Transverse colon (tissue), 4 donors: Measurements from ENCODE around the gene CHID1. TPM values are rescaled to one million over a fixed set of nuclear protein-coding genes. Genes with fewer than 3 reads are reported as not detected.

ENCODE experiments used
- DNase-seq: peaks from one replicate; pipeline ENCODE4 v3.0.0-alpha.2; 2019
- H3K27ac ChIP-seq, 4 donors: fragments of 200-600 bp; sonication (generic); 2 replicates each; pipeline ENCODE4 v1.5.1; 2016 to 2018; ENCODE audit warnings: inconsistent platforms in 4 of 4
- H3K27me3 ChIP-seq: fragments of 200-600 bp; sonication (generic); 2 replicates; pipeline ENCODE4 v1.5.1; 2017; ENCODE audit warnings: inconsistent platforms
- H3K36me3 ChIP-seq, 4 donors: fragments of 200-600 bp; sonication (generic); 2 replicates each; pipeline ENCODE4 v1.5.1; 2017 to 2019; ENCODE audit warnings: inconsistent platforms in 4 of 4
- H3K4me1 ChIP-seq, 4 donors: fragments of 200-600 bp; sonication (generic); 2 replicates each; pipeline ENCODE4 v1.5.1; 2017 to 2020; ENCODE audit warnings: inconsistent platforms in 4 of 4
- H3K4me3 ChIP-seq, 4 donors: fragments of 200-600 bp; sonication (generic); 1 replicate in 1 of 4; 2 replicates in 3 of 4; pipeline versions ENCODE4 v1.5.1 to v1.6.1; 2017 to 2019; ENCODE audit warnings: inconsistent platforms in 4 of 4
- H3K9me3 ChIP-seq, 2 donors: fragments of 200-600 bp; sonication (generic); 2 replicates each; pipeline ENCODE4 v1.5.1; 2017 to 2019; ENCODE audit warnings: inconsistent platforms in 2 of 2
- CTCF ChIP-seq, 5 experiments: fragments of 200-600 bp in 3 of 5; fragments of 450-650 bp in 2 of 5; sonication (generic) in 3 of 5; IDR thresholded peaks; 1 replicate in 2 of 5; 2 replicates in 3 of 5; pipeline ENCODE4 v1.5.1; 2016 to 2017; ENCODE audit warnings: antibody characterized with exemption in 5 of 5, inconsistent platforms in 3 of 5, mild to moderate bottlenecking in 2 of 5, moderate library complexity in 1 of 5
- EP300 ChIP-seq: sonication (generic); formaldehyde crosslinking; IDR thresholded peaks from one replicate; pipeline ENCODE4 v1.6.1; 2017; ENCODE audit warnings: antibody characterized with exemption, low read depth
- POLR2A ChIP-seq: fragments of 450-650 bp; IDR thresholded peaks from one replicate; pipeline ENCODE4 v1.6.1; 2016; ENCODE audit warnings: antibody characterized with exemption, mild to moderate bottlenecking, moderate library complexity
- POLR2AphosphoS5 ChIP-seq, 3 donors: sonication (generic); formaldehyde crosslinking; IDR thresholded peaks; one replicate each; pipeline ENCODE4 v1.6.1; 2016; ENCODE audit warnings: antibody characterized with exemption in 3 of 3
- WGBS, 2 donors: methylation state at CpG; one replicate each; pipeline ENCODE4 v1.1.5; 2018; ENCODE audit warnings: low coverage in 1 of 2; 5-methylcytosine and 5-hydroxymethylcytosine counted together
- in situ Hi-C, 4 donors: fragments of 200-750 bp; cut with MboI; loops; one replicate each; pipeline versions ENCODE4 v1.15.0 to v1.15.1; 2017; ENCODE audit warnings: low sequenced_read_pairs in 3 of 4, low pct_ligation_motif_present in 1 of 4, low pct_unique_long_range_greater_than_20kb in 1 of 4
- intact Hi-C: fragments of 100-400 bp; cut with DNase I; formaldehyde crosslinking; loops from one replicate; pipeline ENCODE4 v1.15.1; 2023; ENCODE audit warnings: low total_unique reads
- total RNA-seq, 4 donors: library from RNA; depleted of rRNA; stranded (reverse); fragments of >200 nt; gene quantifications; one replicate each; pipeline ENCODE4 v1.1.0, GENCODE V29; 2016

Gene CHID1
- total RNA-seq, 4 donors from 2014 or later: 15.3 to 58.2 (median 41.4) TPM

GRCh38 chr11:860234-861104, 50.1 kb downstream of the CHID1 start:
- no peaks in the 10 kb centered on the region for H3K36me3 ChIP-seq
- DNase-seq: no peak
- H3K27ac ChIP-seq: peak overlapping the region in 3 of 4 donors; percentile 15 to 46 (median 42)
- H3K27me3 ChIP-seq: peaks cover 37% of the 10 kb centered on the region
- no peaks in the 10 kb centered on the region for H3K9me3 ChIP-seq
- TF ChIP-seq POLR2AphosphoS5 (IDR thresholded peaks at IDR 0.05) (no peak), EP300 (no peak), POLR2A (no peak), CTCF (IDR thresholded peaks at IDR 0.05) (no peak)
- no peak overlapping the region for H3K4me3 ChIP-seq
- intact Hi-C loops (no loop called here), in situ Hi-C loops (loop anchor here in 2 of 4 donors (25.0 kb wide), 1 partner anchor 177 kb away; the partner anchor contains the start of gene MUC6 (in 2 of the 2))
- WGBS, 2 donors: 66% methylated on average over 19 of the region's 21 CpGs; no CpG with 5 or more reads in 1 of the 2 donors
- H3K4me1 ChIP-seq: peaks cover 13 to 22% (median 15%) of the 10 kb centered on the region in 4 donors

DNA sequence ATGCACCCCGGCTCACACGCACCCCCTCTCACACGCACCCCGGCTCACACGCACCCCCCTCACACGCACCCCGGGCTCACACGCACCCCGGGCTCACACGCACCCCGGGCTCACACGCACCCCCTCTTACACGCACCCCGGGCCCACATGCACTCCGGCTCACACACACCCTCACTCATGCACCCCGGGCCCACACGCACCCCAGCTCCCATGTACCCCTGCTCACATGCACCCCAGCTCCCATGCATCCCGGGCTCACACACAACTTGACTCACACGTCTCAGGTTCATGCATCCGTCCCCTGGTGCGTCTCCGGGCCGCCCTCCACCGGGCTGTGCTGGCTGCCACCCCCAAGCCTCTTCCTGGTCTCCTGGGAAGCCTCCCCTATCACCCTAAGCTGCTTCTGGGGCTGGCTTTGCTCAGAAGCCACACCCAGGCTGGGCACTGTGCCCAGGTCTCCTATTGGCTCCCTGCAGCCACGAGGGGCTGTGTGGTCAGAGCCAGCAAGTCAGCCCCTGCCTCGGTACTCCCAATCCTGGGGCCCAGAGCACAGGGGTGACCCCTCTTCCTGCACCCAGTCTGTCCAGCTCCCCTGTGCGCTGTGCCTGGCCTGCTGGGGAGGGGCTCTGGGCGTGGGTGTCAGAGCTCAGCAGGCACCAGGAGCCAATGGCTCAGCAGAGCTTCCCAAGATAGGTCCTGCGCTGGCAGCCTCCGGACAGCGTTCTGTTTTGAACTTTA, 51.0 kb downstream of the CHID1 start:
- no peak overlapping the region for H3K4me3 ChIP-seq
- intact Hi-C loops (loop anchor here (10.0 kb wide), 1 partner anchor 195 kb away; no protein-coding TSS in a partner anchor), in situ Hi-C loops (loop anchor here in 2 of 4 donors (25.0 kb wide), 1 partner anchor 178 kb away; the partner anchor contains the start of gene MUC6 (in 2 of the 2))
- H3K36me3 ChIP-seq: no peaks in the 10 kb centered on the region
- peak overlapping the region in 3 of 4 donors; percentile 15 to 46 (median 42) for H3K27ac ChIP-seq
- H3K4me1 ChIP-seq: peaks cover 13 to 22% (median 15%) of the 10 kb centered on the region in 4 donors
- H3K27me3 ChIP-seq: peaks cover 36% of the 10 kb centered on the region
- TF ChIP-seq EP300: no peak
- no peak for TF ChIP-seq POLR2A
- TF ChIP-seq POLR2AphosphoS5 (IDR thresholded peaks at IDR 0.05): peak in 1 of 3 donors; percentile 7
- TF ChIP-seq CTCF (IDR thresholded peaks at IDR 0.05): no peak
- peak; percentile 76 for DNase-seq
- WGBS, 2 donors: 42% methylated on average over 22 of the region's 31 CpGs; no CpG with 5 or more reads in 1 of the 2 donors
- no peaks in the 10 kb centered on the region for H3K9me3 ChIP-seq

DNA sequence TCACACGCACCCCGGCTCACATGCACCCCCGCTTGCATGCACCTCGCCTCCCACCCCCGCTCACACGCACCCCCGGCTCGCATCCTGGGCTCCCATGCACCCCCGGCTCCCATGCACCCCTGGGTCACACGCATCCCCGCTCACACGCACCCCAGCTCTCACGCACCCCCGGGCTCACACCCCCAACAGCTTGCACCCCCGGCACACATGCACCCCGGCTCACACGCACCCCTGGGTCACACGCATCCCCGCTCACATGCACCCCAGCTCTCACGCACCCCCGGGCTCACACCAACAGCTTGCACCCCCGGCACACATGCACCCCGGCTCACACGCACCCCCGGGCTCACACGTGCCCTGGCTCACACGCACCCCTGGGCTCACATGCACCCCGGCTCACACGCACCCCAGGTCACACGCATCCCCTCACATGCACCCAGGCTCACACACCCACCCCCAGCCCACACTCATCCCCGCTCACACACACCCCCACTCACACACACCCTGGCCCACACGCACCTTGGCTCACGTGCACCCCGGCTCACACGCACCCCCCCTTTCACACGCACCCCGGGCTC, 51.8 kb downstream of the CHID1 start:
- intact Hi-C loops: loop anchor here (1.0 to 10.0 kb wide), 2 partner anchors 29 to 196 kb away; no protein-coding TSS in a partner anchor

More for the DNA sequence above, 51.8 kb downstream of the CHID1 start:
- Histone ChIP-seq H3K27me3 (peaks cover 31% of the 10 kb centered on the region), H3K4me3 (no peak overlapping the region), H3K4me1 (peaks cover 13 to 22% (median 15%) of the 10 kb centered on the region in 4 donors), H3K36me3 (no peaks in the 10 kb centered on the region), H3K27ac (no peak overlapping the region), H3K9me3 (no peaks in the 10 kb centered on the region)
- TF ChIP-seq POLR2AphosphoS5 (IDR thresholded peaks at IDR 0.05): no peak
- no peak for TF ChIP-seq POLR2A
- no peak for TF ChIP-seq CTCF (IDR thresholded peaks at IDR 0.05)
- no peak for TF ChIP-seq EP300
- WGBS, 2 donors: 78 to 80% methylated on average over 6 to 29 of the region's 37 CpGs
- DNase-seq: no peak
- in situ Hi-C loops: loop anchor here in 2 of 4 donors (25.0 kb wide), 1 partner anchor 178 kb away; the partner anchor contains the start of gene MUC6 (in 2 of the 2)
